Left cardiac atrium (tissue), 4 donors: ENCODE measurements around the gene PTGER1. TPM values are rescaled to one million over a fixed set of nuclear protein-coding genes. Genes with fewer than 3 reads are reported as not detected.
"Not testable (repeated sequence)": the region's sequence is repeated elsewhere in the genome, so short reads cannot be mapped to it uniquely, and the experiment has no call there.

Experiments
- ATAC-seq, 2 donors: fragments of 200-7000 bp; cut with Tn5 transposase; one replicate each; pipeline ENCODE4 v1.9.1; 2020; ENCODE audit warnings: mild to moderate bottlenecking in 2 of 2, moderate library complexity in 2 of 2
- DNase-seq: peaks from one replicate; pipeline ENCODE4 v3.0.0-alpha.2; 2020
- intact Hi-C, 2 donors: fragments of 100-400 bp; cut with DNase I; formaldehyde crosslinking; loops; one replicate each; pipeline versions ENCODE4 v1.14.1 to v1.15.1; 2022 to 2023
- total RNA-seq, 2 donors: library from RNA; stranded (reverse); fragmentation: NEBNext Ultra II Directional; extraction: Animal tissue kit (Norgen Biotek cat#: 25700); gene quantifications; one replicate each; pipeline ENCODE4 v1.2.1, GENCODE V29; 2021
- donor health status: DM: no; HTN: yes; CAD: no.
- donor health status: DM: no; HTN: yes; CAD: no; lungs with severe emphysema.
- donor health status: DM: yes; HTN: yes; CAD: no.
- donor health status: Dilated cardiomyopathy.

PTGER1 gene
- total RNA-seq, 2 donors from 2014 or later: 0.24 to 0.97 TPM

- DNase-seq (no peak), ATAC-seq (no peak)
- intact Hi-C loops: no loop called here
Measured at GRCh38 chr19:14479309-14479974, 4.3 kb upstream of the PTGER1 start.

GRCh38 chr19:14478113-14478545 is 3.0 kb upstream of the PTGER1 start:
- ATAC-seq (peak in 1 of 2 donors; percentile 17), DNase-seq (no peak)
- intact Hi-C loops: no loop called here

GRCh38 chr19:14477418-14478112 is 2.4 kb upstream of the PTGER1 start:
- ATAC-seq (peak in 1 of 2 donors; percentile 21), DNase-seq (no peak)
- intact Hi-C loops: no loop called here

GRCh38 chr19:14476673-14477401 is 1.7 kb upstream of the PTGER1 start:
- intact Hi-C loops: no loop called here
- peak; percentile 39 to 41 for ATAC-seq
- peak; percentile 78 for DNase-seq

- DNase-seq (no peak), ATAC-seq (no peak)
- intact Hi-C loops: no loop called here
Measured at GRCh38 chr19:14476327-14476672, 1.1 kb upstream of the PTGER1 start.

GRCh38 chr19:14474827-14475226 is 327 bp downstream of the PTGER1 start:
- DNase-seq (no peak), ATAC-seq (no peak)
- intact Hi-C loops: no loop called here

GRCh38 chr19:14473978-14474578 is 1.1 kb downstream of the PTGER1 start:
- no peak for ATAC-seq
- no peak for DNase-seq
- intact Hi-C loops: no loop called here

GRCh38 chr19:14473073-14473977 is 1.8 kb downstream of the PTGER1 start:
- intact Hi-C loops: no loop called here
- ATAC-seq (no peak), DNase-seq (no peak)

GRCh38 chr19:14472202-14472938 is 2.8 kb downstream of the PTGER1 start:
- peak; percentile 41 to 53 for ATAC-seq
- peak; percentile 83 for DNase-seq
- intact Hi-C loops: no loop called here

- DNase-seq (no peak), ATAC-seq (no peak)
- intact Hi-C loops: no loop called here
Measured at GRCh38 chr19:14471436-14472187, 3.5 kb downstream of the PTGER1 start.

GRCh38 chr19:14470031-14470876 is 4.9 kb downstream of the PTGER1 start:
- DNase-seq (no peak), ATAC-seq (no peak)
- intact Hi-C loops: no loop called here

- ATAC-seq (no peak), DNase-seq (no peak)
- intact Hi-C loops: no loop called here
Measured at GRCh38 chr19:14467816-14468215, 7.3 kb downstream of the PTGER1 start.

- intact Hi-C loops: no loop called here
- no peak for DNase-seq
Measured at GRCh38 chr19:14467391-14467790, 7.8 kb downstream of the PTGER1 start.

GRCh38 chr19:14463747-14464146 is 11.4 kb downstream of the PTGER1 start:
- intact Hi-C loops: no loop called here
- DNase-seq (no peak), ATAC-seq (no peak)

More at GRCh38 chr19:14467391-14467790, 7.8 kb downstream of the PTGER1 start:
- ATAC-seq: no peak

- ATAC-seq, intact Hi-C loops, DNase-seq: not testable (repeated sequence)
Measured at GRCh38 chr19:14462401-14462800, 12.8 kb downstream of the PTGER1 start.

GRCh38 chr19:14460935-14461334 is 14.2 kb downstream of the PTGER1 start:
- no peak for DNase-seq
- ATAC-seq: no peak
- intact Hi-C loops: no loop called here

- no peak for DNase-seq
- intact Hi-C loops: no loop called here
- peak; percentile 27 to 57 for ATAC-seq
Measured at GRCh38 chr19:14459703-14460102, 15.5 kb downstream of the PTGER1 start.
